IMR-90 (cell line): ENCODE results near the gene NUP50. TPM values are rescaled to one million over a fixed set of nuclear protein-coding genes. Genes with fewer than 3 reads are reported as not detected.
A peak's percentile ranks its signal among the peaks of the same experiment; 100 is the strongest.

Experiments used
- ATAC-seq: fragments of 200-7000 bp; cut with Tn5 transposase; 2 replicates; pipeline ENCODE4 v1.9.1; 2020; ENCODE audit warnings: low read depth, mild to moderate bottlenecking, moderate library complexity
- BruUV-seq: library from RNA; stranded (reverse); fragments of 400-500 nt; replicated peaks from 2 replicates; lab custom pipeline; 2021; lab: Mats Ljungman, UMichigan
- CTCF ChIA-PET: fragments of 300-600 bp; formaldehyde crosslinking; extraction: SDS; loops from one replicate; lab custom pipeline; 2021; ENCODE audit warnings: antibody characterized with exemption; lab: Yijun Ruan, JAX
- POLR2A ChIA-PET: fragments of 300-600 bp; sonication (Branson Sonifier 250); formaldehyde crosslinking; loops from one replicate; lab custom pipeline; 2022; ENCODE audit warnings: antibody characterized with exemption; ENCODE audit not compliant: unreplicated experiment; lab: Charles Lee
- DNase-seq: peaks from one replicate; pipeline ENCODE4 v3.0.0; 2013
- H2AFZ ChIP-seq: replicated peaks from 2 replicates; pipeline ENCODE3; 2013; ENCODE audit warnings: low read length, mild to moderate bottlenecking; ENCODE audit not compliant: poor library complexity
- H2AK5ac ChIP-seq: 2 replicates; pipeline ENCODE4 v1.6.1; 2013; ENCODE audit warnings: low read depth, low read length, inconsistent platforms
- H2AK9ac ChIP-seq: replicated peaks from 2 replicates; pipeline ENCODE3; 2013; ENCODE audit warnings: mild to moderate bottlenecking, low read depth, low read length, moderate library complexity; ENCODE audit not compliant: poor library complexity
- H2BK120ac ChIP-seq: 2 replicates; pipeline ENCODE4 v1.6.1; 2013; ENCODE audit warnings: low read depth, low read length, inconsistent platforms
- H2BK15ac ChIP-seq: 3 replicates; pipeline ENCODE4 v1.6.1; 2013; ENCODE audit warnings: low read depth, low read length, inconsistent platforms
- H2BK20ac ChIP-seq: 2 replicates; pipeline ENCODE4 v1.6.1; 2013; ENCODE audit warnings: low read depth, mild to moderate bottlenecking, inconsistent platforms, low read length, moderate library complexity
- H2BK5ac ChIP-seq: 2 replicates; pipeline ENCODE4 v1.6.1; 2013; ENCODE audit warnings: mild to moderate bottlenecking, low read depth, low read length, inconsistent platforms; ENCODE audit not compliant: poor library complexity, severe bottlenecking
- H3K14ac ChIP-seq: replicated peaks from 2 replicates; pipeline ENCODE4 v1.6.1; 2013; ENCODE audit warnings: low read depth, low read length, inconsistent platforms
- H3K18ac ChIP-seq: 2 replicates; pipeline ENCODE4 v1.6.1; 2013; ENCODE audit warnings: low read depth, low read length, control low read depth
- H3K23ac ChIP-seq: 2 replicates; pipeline ENCODE4 v1.6.1; 2013; ENCODE audit warnings: low read depth, low read length, inconsistent platforms
- H3K27ac ChIP-seq: 2 replicates; pipeline ENCODE4 v1.5.1; 2013; ENCODE audit warnings: mild to moderate bottlenecking, control low read depth, low read length; ENCODE audit not compliant: insufficient read depth
- H3K27me3 ChIP-seq: 2 replicates; pipeline ENCODE4 v1.6.1; 2013; ENCODE audit warnings: low read length; ENCODE audit not compliant: control insufficient read depth, insufficient read depth
- H3K36me3 ChIP-seq: 2 replicates; pipeline ENCODE4 v1.6.1; 2013; ENCODE audit warnings: low read length, mixed read lengths; ENCODE audit not compliant: control insufficient read depth, insufficient read depth
- H3K4ac ChIP-seq: 2 replicates; pipeline ENCODE4 v1.6.1; 2013; ENCODE audit warnings: low read depth, low read length, inconsistent platforms
- H3K4me1 ChIP-seq: 2 replicates; pipeline ENCODE4 v1.6.1; 2013; ENCODE audit warnings: low read length, mixed read lengths; ENCODE audit not compliant: control insufficient read depth, insufficient read depth
- H3K4me2 ChIP-seq: 2 replicates; pipeline ENCODE4 v1.6.1; 2013; ENCODE audit warnings: low read depth, mild to moderate bottlenecking, control low read depth, low read length, moderate library complexity
- H3K4me3 ChIP-seq: 2 replicates; pipeline ENCODE4 v1.5.1; 2013; ENCODE audit warnings: low read depth, mild to moderate bottlenecking, control low read depth, low read length, moderate library complexity; ENCODE audit not compliant: insufficient read depth
- H3K56ac ChIP-seq: 2 replicates; pipeline ENCODE4 v1.6.1; 2013; ENCODE audit warnings: low read length, inconsistent platforms; ENCODE audit not compliant: insufficient read depth; ENCODE audit errors: extremely low read depth
- H3K79me1 ChIP-seq, 2 experiments: 2 replicates each; pipeline ENCODE4 v1.6.1; 2013; ENCODE audit warnings: low read length in 2 of 2, inconsistent platforms in 1 of 2, low read depth in 1 of 2
- H3K9ac ChIP-seq: 2 replicates; pipeline ENCODE4 v1.6.1; 2013; ENCODE audit warnings: low read depth, low read length, control low read depth
- H3K9me1 ChIP-seq: 2 replicates; pipeline ENCODE4 v1.6.1; 2013; ENCODE audit warnings: low read length, inconsistent platforms; ENCODE audit not compliant: insufficient read depth
- H3K9me3 ChIP-seq: 2 replicates; pipeline ENCODE4 v1.6.1; 2013; ENCODE audit warnings: low read length; ENCODE audit not compliant: control insufficient read depth, insufficient read depth
- H4K20me1 ChIP-seq: 2 replicates; pipeline ENCODE4 v1.6.1; 2013; ENCODE audit warnings: low read length, inconsistent platforms; ENCODE audit not compliant: insufficient read depth
- H4K5ac ChIP-seq: 2 replicates; pipeline ENCODE4 v1.6.1; 2013; ENCODE audit warnings: mild to moderate bottlenecking, low read depth, low read length, control low read depth
- H4K8ac ChIP-seq, 2 experiments: 2 replicates each; pipeline ENCODE4 v1.6.1; 2013; ENCODE audit warnings: low read depth in 2 of 2, low read length in 2 of 2, control low read depth in 1 of 2, inconsistent platforms in 1 of 2
- H4K91ac ChIP-seq: 2 replicates; pipeline ENCODE4 v1.6.1; 2013; ENCODE audit warnings: low read depth, low read length, inconsistent platforms; ENCODE audit not compliant: insufficient read depth
- CEBPB ChIP-seq: IDR thresholded peaks from 2 replicates; pipeline ENCODE4 v1.6.1; 2012; ENCODE audit warnings: low read depth, low read length, improper control_type of control experiment
- MAFK ChIP-seq: IDR thresholded peaks from 2 replicates; pipeline ENCODE4 v1.6.1; 2012; ENCODE audit warnings: low read depth, low read length, improper control_type of control experiment
- MAZ ChIP-seq: IDR thresholded peaks from 2 replicates; pipeline ENCODE4 v1.6.1; 2012; ENCODE audit warnings: low read depth, mild to moderate bottlenecking, low read length, improper control_type of control experiment, moderate library complexity, borderline replicate concordance
- MXI1 ChIP-seq: IDR thresholded peaks from 2 replicates; pipeline ENCODE4 v1.6.1; 2012; ENCODE audit warnings: low read depth, mild to moderate bottlenecking, low read length, moderate library complexity, borderline replicate concordance
- POLR2A ChIP-seq: IDR thresholded peaks from 2 replicates; pipeline ENCODE4 v1.6.1; 2012; ENCODE audit warnings: mild to moderate bottlenecking, low read depth, low read length
- RAD21 ChIP-seq: IDR thresholded peaks from 2 replicates; pipeline ENCODE4 v1.6.1; 2012; ENCODE audit warnings: low read length, improper control_type of control experiment
- RCOR1 ChIP-seq: IDR thresholded peaks from 2 replicates; pipeline ENCODE4 v1.6.1; 2012; ENCODE audit warnings: mild to moderate bottlenecking, low read length, improper control_type of control experiment; ENCODE audit not compliant: insufficient replicate concordance
- WGBS, 2 experiments: methylation state at CpG; one replicate each; pipeline versions ENCODE4 v1.1.5 to v1.1.7; 2013; ENCODE audit warnings: missing lambda C conversion rate in 2 of 2; ENCODE audit not compliant: insufficient read length in 1 of 2; ENCODE audit errors: extremely low coverage in 2 of 2; 5-methylcytosine and 5-hydroxymethylcytosine counted together
- dilution Hi-C: fragments of 300-500 bp; cut with HindIII; formaldehyde crosslinking; loops from one replicate; pipeline ENCODE4 v1.14.3; 2018; ENCODE audit warnings: low sequenced_read_pairs; ENCODE audit not compliant: unreplicated experiment
- in situ Hi-C: fragments of 300-500 bp; cut with MboI; formaldehyde crosslinking; loops from 3 replicates; pipeline ENCODE4 v1.14.3; 2019; ENCODE audit warnings: low sequenced_read_pairs, inconsistent platforms, mixed read lengths
- intact Hi-C: fragments of 100-400 bp; cut with micrococcal nuclease; formaldehyde crosslinking; loops from 2 replicates; pipeline ENCODE4 v1.10.0; 2022
- polyA plus RNA-seq, 3 experiments: library from polyadenylated mRNA; depleted of rRNA; stranded (reverse); fragments of >200 nt; gene quantifications; 2 replicates each; pipeline ENCODE4 v1.2.3, GENCODE V29; 2012; ENCODE audit warnings: low replicate concordance in 1 of 3
- total RNA-seq: library from RNA; depleted of rRNA; stranded (reverse); fragments of >200 nt; gene quantifications from 2 replicates; pipeline ENCODE4 v1.2.3, GENCODE V29; 2012

The NUP50 gene
- total and polyA plus RNA-seq, 2 of the 4 experiments (the other 2 are of a cell fraction), result 12.8 to 65.4 TPM

DNA sequence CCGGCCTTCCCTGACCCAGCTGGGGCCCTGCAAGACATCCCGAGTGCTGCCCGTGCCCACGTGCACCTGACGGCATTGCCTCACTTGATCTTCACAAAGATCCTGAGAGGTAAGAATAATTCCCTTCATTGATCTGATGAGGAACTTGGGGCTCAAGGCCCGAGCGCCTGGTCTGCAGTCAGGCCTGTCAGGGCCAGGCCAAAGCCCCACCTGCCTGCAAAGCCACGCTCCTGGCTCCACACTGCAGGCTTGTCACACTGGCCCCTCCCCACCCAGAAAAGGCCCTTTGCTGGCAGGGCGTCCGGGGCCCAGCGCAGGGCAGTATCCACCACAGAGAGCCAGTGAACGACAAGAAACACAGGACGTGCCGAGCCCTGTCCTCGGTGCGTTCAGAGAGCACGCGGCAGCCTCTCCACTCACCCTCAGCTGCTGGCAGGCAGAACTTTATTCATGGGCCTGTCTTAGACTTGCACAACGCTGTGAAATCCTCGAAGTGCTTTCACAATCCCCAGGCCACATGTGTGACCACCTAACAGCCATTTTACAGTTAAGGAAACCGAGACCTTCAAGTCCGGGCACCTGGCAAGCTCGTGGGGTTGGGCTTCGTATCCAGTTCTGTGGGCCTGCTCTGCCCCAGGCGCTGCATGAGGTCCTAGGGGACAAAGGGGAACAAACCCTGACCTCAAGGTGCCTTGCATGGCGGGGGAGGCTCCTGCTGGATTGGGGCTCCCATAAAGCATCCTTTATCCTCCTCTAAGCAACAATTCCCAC lies 62.2 kb downstream of the NUP50 start (continued):
- TF ChIP-seq RAD21, result no peak

DNA sequence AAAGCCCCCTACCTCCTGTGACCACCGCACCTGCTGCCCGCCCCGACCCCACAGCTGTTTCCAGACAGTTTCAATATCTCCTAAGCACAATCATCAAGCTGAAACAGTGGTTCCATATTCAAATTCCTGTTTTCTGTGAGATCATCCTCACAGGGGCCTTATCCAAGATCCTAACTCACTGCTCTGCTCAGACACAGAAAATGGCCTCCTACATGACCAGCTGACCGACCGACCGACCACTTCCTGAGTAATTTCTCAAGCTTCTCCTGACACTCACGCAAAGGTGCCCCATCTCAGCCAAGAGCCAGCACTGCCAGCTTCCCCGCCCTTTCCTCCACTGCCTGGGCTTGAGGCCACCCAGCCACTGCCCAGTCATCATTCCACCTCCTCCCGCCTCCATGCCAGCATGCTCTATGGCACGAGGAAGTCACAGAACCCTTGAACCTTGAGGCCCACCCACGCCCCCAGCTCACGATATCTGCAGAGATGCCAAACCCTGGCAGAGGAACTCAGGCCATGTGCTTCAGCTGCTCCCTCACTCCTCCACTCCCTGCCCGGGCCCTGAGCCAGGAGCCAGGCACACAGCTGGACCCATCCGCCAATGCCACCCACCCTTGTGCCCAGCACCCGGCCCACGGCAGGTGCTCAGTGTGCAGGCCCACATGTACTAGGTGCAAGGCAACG lies 62.9 kb downstream of the NUP50 start:
- no peak overlapping the region for H2AK9ac ChIP-seq
- intact Hi-C loops (no loop called here), dilution Hi-C loops (no loop called here), in situ Hi-C loops (no loop called here)
- H2AK5ac ChIP-seq, result 0 out of 2 replicates have a peak overlapping the region, but pooled peaks have one; percentile 7
- no peak overlapping the region for H2AFZ ChIP-seq
- no peak overlapping the region for H3K18ac ChIP-seq
- H3K9me1 ChIP-seq, result no peaks in the 10 kb centered on the region; the same call in 1 of the 2 replicates
- DNase-seq (no peak), ATAC-seq (peak; percentile 43)
- H3K56ac ChIP-seq, result no peak overlapping the region
- no peak overlapping the region for H4K91ac ChIP-seq
- 85% methylated on average over 16 of the region's 17 CpGs; no CpG with 5 or more reads in 1 of the 2 experiments for WGBS, 2 experiments
- no peaks in the 10 kb centered on the region for H3K9me3 ChIP-seq
- H2BK15ac ChIP-seq, result no peak overlapping the region
- H3K27me3 ChIP-seq, result no peaks in the 10 kb centered on the region
- BruUV-seq, result no TSS peak
- no peak overlapping the region for H2BK5ac ChIP-seq
- H3K23ac ChIP-seq, result no peak overlapping the region
- peaks cover 0 to 61% of the 10 kb centered on the region in 2 experiments; a peak in 2 of 4 replicates for H3K79me1 ChIP-seq
- 0 out of 2 replicates have a peak, but pooled peaks cover 2% of the 10 kb centered on the region for H3K36me3 ChIP-seq
- H3K9ac ChIP-seq, result no peak overlapping the region
- H3K27ac ChIP-seq, result no peak overlapping the region
- TF ChIP-seq POLR2A (no peak), CEBPB (no peak), MXI1 (no peak), RCOR1 (no peak), MAZ (no peak), MAFK (no peak)
- no peak overlapping the region for H3K4ac ChIP-seq
- no peak overlapping the region for H4K8ac ChIP-seq
- ChIA-PET POLR2A (no interaction called here), CTCF (no interaction called here)
- H3K14ac ChIP-seq, result no peak overlapping the region
- no peak overlapping the region for H4K5ac ChIP-seq
- H3K4me3 ChIP-seq, result no peak overlapping the region
- peaks cover 7% of the 10 kb centered on the region; the same call in 1 of the 2 replicates for H3K4me1 ChIP-seq
- H4K20me1 ChIP-seq, result peaks cover 60% of the 10 kb centered on the region
- H2BK120ac ChIP-seq, result no peak overlapping the region
- H3K4me2 ChIP-seq, result no peak overlapping the region
- H2BK20ac ChIP-seq, result no peak overlapping the region
